Stomach (tissue), 9 donors: ENCODE measurements around the gene FAM120A. TPM values are rescaled to one million over a fixed set of nuclear protein-coding genes. Genes with fewer than 3 reads are reported as not detected.

Source experiments
- DNase-seq, 2 donors: peaks; one replicate each; pipeline versions ENCODE4 v3.0.0 to v3.0.0-alpha.2; 2013 to 2019
- H3K27ac ChIP-seq, 5 donors: fragments of 200-600 bp in 4 of 5; sonication (generic) in 4 of 5; one replicate each; pipeline ENCODE4 v1.5.1; 2013 to 2019; ENCODE audit warnings: mild to moderate bottlenecking in 1 of 5, moderate library complexity in 1 of 5
- H3K27me3 ChIP-seq, 3 donors: fragments of 200-600 bp; sonication (generic); one replicate each; pipeline ENCODE4 v1.5.1; 2017 to 2019; ENCODE audit warnings: mixed run types in 1 of 3
- H3K36me3 ChIP-seq, 4 donors: fragments of 200-600 bp; sonication (generic); 1 replicate in 3 of 4; 2 replicates in 1 of 4; pipeline ENCODE4 v1.5.1; 2016 to 2019
- H3K4me1 ChIP-seq, 4 donors: fragments of 200-600 bp; sonication (generic); one replicate each; pipeline ENCODE4 v1.5.1; 2016 to 2019
- H3K4me3 ChIP-seq, 4 donors: fragments of 200-600 bp; sonication (generic) in 3 of 4; one replicate each; pipeline ENCODE4 v1.5.1; 2016 to 2019; ENCODE audit warnings: mild to moderate bottlenecking in 1 of 4
- H3K9me3 ChIP-seq, 4 donors: fragments of 200-600 bp; sonication (generic); one replicate each; pipeline ENCODE4 v1.5.1; 2016 to 2019
- CTCF ChIP-seq, 7 experiments: fragments of 450-650 bp in 4 of 7; fragments of 200-600 bp in 3 of 7; sonication (generic) in 3 of 7; IDR thresholded peaks; one replicate each; pipeline ENCODE4 v1.5.1; 2016 to 2019; ENCODE audit warnings: antibody characterized with exemption in 7 of 7, control low read depth in 2 of 7, mild to moderate bottlenecking in 1 of 7
- EP300 ChIP-seq: sonication (generic); formaldehyde crosslinking; IDR thresholded peaks from one replicate; pipeline ENCODE4 v1.6.1; 2017; ENCODE audit warnings: antibody characterized with exemption
- POLR2A ChIP-seq, 4 donors: fragments of 450-650 bp; IDR thresholded peaks; one replicate each; pipeline ENCODE4 v1.6.1; 2016; ENCODE audit warnings: antibody characterized with exemption in 4 of 4, control low read depth in 2 of 4, mild to moderate bottlenecking in 1 of 4, moderate library complexity in 1 of 4
- POLR2AphosphoS5 ChIP-seq, 3 donors: sonication (generic); formaldehyde crosslinking; IDR thresholded peaks; one replicate each; pipeline ENCODE4 v1.6.1; 2016; ENCODE audit warnings: antibody characterized with exemption in 3 of 3
- WGBS, 5 donors: extraction: QIAGEN DNeasy Blood & Tissue Kit in 3 of 5; methylation state at CpG; one replicate each; pipeline versions ENCODE4 v1.1.5 to v1.1.7; 2013 to 2018; 5-methylcytosine and 5-hydroxymethylcytosine counted together
- intact Hi-C: fragments of 100-400 bp; cut with DNase I; formaldehyde crosslinking; loops from one replicate; pipeline ENCODE4 v1.15.1; 2023; ENCODE audit warnings: low total_unique reads
- polyA plus RNA-seq, 3 donors: library from polyadenylated mRNA; stranded (reverse); fragments of 200-250 nt; gene quantifications; one replicate each; pipeline ENCODE4 v1.2.3, GENCODE V29; 2013
- total RNA-seq, 5 donors: library from RNA; depleted of rRNA; stranded (reverse); fragments of >200 nt; gene quantifications; one replicate each; pipeline versions ENCODE4 v1.1.0 to v1.2.3, GENCODE V29; 2014 to 2016
- donor health status: healthy with polysubstance abuse.
- donor health status: Bipolar disorder and iron deficiency.
- donor health status: healthy.

Gene FAM120A
- total and polyA plus RNA-seq, 8 donors, result 35.8 to 192 (median 92.1) TPM

- Histone ChIP-seq H3K27me3 (no peaks in the 10 kb centered on the region), H3K27ac (no peak overlapping the region), H3K9me3 (no peaks in the 10 kb centered on the region), H3K4me1 (peaks cover 0 to 16% (median 6%) of the 10 kb centered on the region in 4 donors), H3K4me3 (no peak overlapping the region), H3K36me3 (peaks cover 0 to 48% (median 24%) of the 10 kb centered on the region in 4 donors)
- WGBS, 5 donors, result 92 to 97% (median 95%) methylated on average over 2 of the region's 2 CpGs
- no peak for DNase-seq
- intact Hi-C loops, result no loop called here
- TF ChIP-seq POLR2A (IDR thresholded peaks at IDR 0.05) (no peak), POLR2AphosphoS5 (IDR thresholded peaks at IDR 0.05) (no peak), EP300 (no peak), CTCF (IDR thresholded peaks at IDR 0.05) (no peak)
These were observed 32.0 kb downstream of the FAM120A start for GRCh38 chr9:93483497-93483896.

GRCh38 chr9:93486268-93486667 lies 34.8 kb downstream of the FAM120A start:
- H3K4me1 ChIP-seq, result peaks cover 0 to 17% (median 5%) of the 10 kb centered on the region in 4 donors
- TF ChIP-seq POLR2AphosphoS5 (IDR thresholded peaks at IDR 0.05) (no peak), EP300 (no peak), POLR2A (IDR thresholded peaks at IDR 0.05) (no peak), CTCF (IDR thresholded peaks at IDR 0.05) (no peak)
- no peaks in the 10 kb centered on the region for H3K27me3 ChIP-seq
- peaks cover 0 to 58% (median 33%) of the 10 kb centered on the region in 4 donors for H3K36me3 ChIP-seq
- no peaks in the 10 kb centered on the region for H3K9me3 ChIP-seq
- DNase-seq, result no peak
- H3K27ac ChIP-seq, result no peak overlapping the region
- WGBS, 5 donors, result 92 to 96% (median 94%) methylated on average over 1 of the region's 1 CpG; no CpG with 5 or more reads in 1 of the 5 donors
- intact Hi-C loops, result no loop called here
- no peak overlapping the region for H3K4me3 ChIP-seq

GRCh38 chr9:93488244-93488643 lies 36.8 kb downstream of the FAM120A start:
- 95 to 99% (median 97%) methylated on average over 5 of the region's 5 CpGs for WGBS, 5 donors
- peaks cover 0 to 25% (median 16%) of the 10 kb centered on the region in 4 donors for H3K4me1 ChIP-seq
- peaks cover 0 to 55% (median 30%) of the 10 kb centered on the region in 4 donors for H3K36me3 ChIP-seq
- H3K4me3 ChIP-seq, result no peak overlapping the region
- intact Hi-C loops, result no loop called here
- no peaks in the 10 kb centered on the region for H3K27me3 ChIP-seq
- H3K27ac ChIP-seq, result no peak overlapping the region
- DNase-seq, result no peak
- TF ChIP-seq POLR2A (IDR thresholded peaks at IDR 0.05) (no peak), POLR2AphosphoS5 (IDR thresholded peaks at IDR 0.05) (no peak), EP300 (no peak), CTCF (IDR thresholded peaks at IDR 0.05) (no peak)
- no peaks in the 10 kb centered on the region for H3K9me3 ChIP-seq

- H3K36me3 ChIP-seq, result peaks cover 14 to 61% (median 38%) of the 10 kb centered on the region in 4 donors
- H3K27ac ChIP-seq, result no peak overlapping the region
- intact Hi-C loops, result no loop called here
- peaks cover 0 to 26% (median 12%) of the 10 kb centered on the region in 4 donors for H3K4me1 ChIP-seq
- no peaks in the 10 kb centered on the region for H3K9me3 ChIP-seq
- H3K4me3 ChIP-seq, result no peak overlapping the region
- TF ChIP-seq POLR2AphosphoS5 (IDR thresholded peaks at IDR 0.05) (no peak), POLR2A (IDR thresholded peaks at IDR 0.05) (no peak), CTCF (IDR thresholded peaks at IDR 0.05) (no peak), EP300 (no peak)
- H3K27me3 ChIP-seq, result no peaks in the 10 kb centered on the region
- WGBS, 5 donors, result 58 to 76% (median 68%) methylated on average over 3 of the region's 3 CpGs
- DNase-seq, result no peak
These were observed 40.2 kb downstream of the FAM120A start for GRCh38 chr9:93491593-93492232.
